HT-29 (cell line): ENCODE measurements around the gene FAF2. TPM values are rescaled to one million over a fixed set of nuclear protein-coding genes. Genes with fewer than 3 reads are reported as not detected.

ENCODE experiments used
- DNase-seq: peaks from one replicate; pipeline ENCODE4 v3.0.0-alpha.2; 2015; ENCODE audit warnings: low spot score
- total RNA-seq: library from RNA; depleted of rRNA; stranded (reverse); fragments of >200 nt; shearing (Covaris generic); gene quantifications from 2 replicates; pipeline ENCODE4 v1.2.3, GENCODE V29; 2014

The FAF2 gene
- total RNA-seq, 1 experiment from 2014 or later = 28.7 TPM

DNA sequence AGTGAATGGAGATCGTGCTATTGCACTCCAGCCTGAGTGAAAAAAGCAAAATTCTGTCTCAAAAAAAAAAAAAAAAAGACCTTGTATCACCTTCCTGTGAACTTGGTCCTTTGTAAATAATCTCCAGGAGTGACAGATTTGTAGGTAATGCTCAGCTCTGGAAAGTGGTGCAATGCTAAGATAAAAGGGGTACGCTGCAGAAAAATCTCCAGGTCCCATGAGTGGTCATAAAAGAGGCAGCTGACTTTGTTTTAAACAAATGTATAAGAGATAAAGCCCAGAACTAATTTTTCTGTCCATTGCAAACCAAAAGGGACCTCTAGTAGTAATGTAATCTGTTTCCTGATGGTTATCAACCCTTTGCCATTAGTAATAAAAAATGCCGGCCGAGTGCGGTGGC lies 55.3 kb downstream of the FAF2 start:
- no peak for DNase-seq

DNA sequence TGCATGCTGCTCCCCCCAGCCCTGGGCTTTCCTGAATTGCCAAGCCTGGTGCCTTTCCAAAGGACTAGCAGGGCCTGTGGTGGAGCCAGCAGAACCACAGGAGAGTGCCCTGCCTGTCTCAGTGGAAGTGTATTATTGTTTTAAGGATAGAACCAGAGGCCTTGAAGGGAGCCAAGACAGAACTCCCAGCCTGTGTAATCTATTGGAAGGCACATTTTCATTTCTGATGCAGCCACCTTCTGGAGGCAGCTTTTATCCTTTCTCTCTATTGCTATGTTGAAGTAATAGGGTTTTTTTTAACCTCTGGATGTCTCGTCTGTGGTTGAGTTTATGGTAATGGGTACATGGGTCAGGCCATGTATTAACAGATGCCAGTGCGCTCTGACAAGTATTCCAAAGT lies 59.7 kb downstream of the FAF2 start:
- no peak for DNase-seq

DNA sequence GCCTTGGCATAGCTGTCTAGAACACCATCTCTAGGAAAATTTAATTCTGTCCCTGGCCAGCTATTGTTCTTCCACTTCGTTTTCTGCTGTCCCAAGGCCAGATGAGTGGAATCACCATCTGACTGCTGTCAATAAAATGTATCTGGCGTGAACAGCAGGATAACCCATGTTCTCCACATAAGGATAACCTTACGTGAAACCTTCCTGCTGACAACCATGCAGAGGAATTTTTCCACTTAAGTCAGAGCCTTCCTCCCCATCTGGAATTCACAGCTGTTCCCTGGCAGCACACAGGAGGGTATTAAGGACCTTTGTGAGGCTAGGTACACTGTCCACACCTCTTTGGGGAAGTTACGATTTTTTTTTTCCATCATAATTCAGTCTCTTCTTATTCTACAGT lies 60.4 kb downstream of the FAF2 start:
- no peak for DNase-seq

DNA sequence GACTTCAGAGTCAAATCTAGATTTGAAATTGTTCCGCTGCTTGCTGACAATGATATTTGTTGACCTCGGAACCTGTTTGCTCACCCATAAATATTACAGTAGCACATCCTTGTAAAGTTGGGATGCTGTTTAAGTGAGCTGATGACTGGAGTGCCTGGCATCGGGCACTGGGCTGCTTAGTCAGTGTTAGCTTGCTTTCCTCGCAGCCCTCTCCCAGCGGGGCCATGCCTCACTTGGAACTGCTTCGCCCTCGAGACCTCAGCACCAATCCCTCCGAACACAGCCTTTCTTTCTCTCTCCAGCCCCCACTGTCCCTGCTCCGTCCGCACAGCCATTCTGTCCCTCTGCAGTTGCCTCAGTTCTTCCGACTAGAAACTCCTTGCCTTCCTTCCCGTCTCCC lies 65.6 kb downstream of the FAF2 start:
- DNase-seq = no peak

DNA sequence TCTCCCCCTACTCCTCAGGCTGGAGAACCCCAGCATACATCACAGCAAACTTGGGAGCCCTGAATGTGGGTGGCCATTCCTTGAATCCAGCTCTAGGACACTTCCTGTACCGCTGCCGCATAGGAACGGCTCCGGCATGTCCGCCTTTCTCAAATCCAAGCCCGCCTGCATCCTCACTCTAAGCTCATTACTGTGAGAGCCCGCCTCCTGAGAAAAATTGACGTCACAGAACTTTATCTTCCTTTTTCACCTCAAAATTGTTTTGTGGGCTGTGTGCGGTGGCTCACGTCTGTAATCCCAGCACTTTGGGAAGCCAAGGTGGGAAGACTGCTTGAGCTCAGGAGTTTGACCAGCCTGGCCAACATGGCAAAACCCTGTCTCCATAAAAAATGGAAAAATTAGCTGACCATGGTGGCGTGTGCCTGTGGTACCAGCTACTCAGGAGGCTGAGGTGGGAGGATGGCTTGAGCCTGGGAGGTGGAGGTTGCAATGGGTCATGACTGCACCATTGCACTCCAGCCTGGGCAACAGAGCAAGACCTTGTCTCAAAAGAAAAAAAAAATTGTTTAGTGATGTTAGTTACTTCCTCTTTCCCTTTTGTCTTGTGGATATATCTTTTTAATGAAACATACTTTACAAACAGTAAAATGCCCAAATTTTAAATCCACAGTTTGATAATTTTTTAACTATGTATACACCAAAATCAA lies 66.2 kb downstream of the FAF2 start:
- no peak for DNase-seq

DNA sequence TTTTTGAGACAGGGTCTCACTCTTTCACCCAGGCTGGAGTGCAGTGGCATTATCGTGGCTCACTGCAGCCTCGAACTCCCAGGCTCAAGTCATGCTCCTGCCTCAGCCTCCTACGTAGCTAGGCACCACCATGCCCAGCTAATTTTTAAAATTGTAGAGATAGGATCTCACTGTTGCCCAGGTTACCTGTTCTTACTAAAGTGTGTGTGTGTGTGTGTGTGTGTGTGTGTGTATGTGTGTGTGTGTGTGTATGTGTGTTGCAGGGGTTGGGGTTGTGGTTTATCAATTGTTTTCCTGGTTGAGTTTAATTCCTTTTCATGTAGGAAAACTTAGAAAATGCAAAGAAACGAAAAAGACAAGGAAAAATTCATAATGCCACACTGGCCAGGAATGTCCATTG lies 67.2 kb downstream of the FAF2 start:
- DNase-seq = no peak

DNA sequence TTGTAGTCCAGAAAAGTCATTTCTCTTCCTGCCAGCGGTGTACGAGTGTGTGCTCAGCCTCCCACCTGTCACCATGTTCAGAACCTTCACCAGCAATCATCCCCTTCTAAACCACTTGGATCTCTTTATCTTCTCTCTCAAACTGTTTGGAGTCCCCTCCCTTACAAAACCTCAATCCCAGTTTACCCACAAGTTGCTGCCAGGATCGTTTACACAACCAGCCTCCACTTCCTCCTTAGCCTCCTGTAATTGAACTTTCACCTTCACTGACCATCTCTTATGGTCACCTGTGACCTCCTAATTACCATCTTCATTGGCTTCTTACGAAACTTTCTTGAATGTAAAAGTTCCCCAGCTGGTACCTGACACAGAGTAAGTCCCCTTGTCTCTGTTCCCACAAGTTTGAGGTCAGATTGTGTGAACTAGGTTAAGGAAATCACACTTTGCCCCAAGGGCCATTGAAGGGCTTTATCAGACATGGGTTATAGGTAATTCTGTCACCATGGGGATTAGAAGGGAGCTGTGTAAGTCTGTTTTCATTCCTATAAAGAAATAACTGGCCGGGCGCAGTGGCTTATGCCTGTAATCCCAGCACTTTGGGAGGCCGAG lies 69.0 kb downstream of the FAF2 start:
- DNase-seq = no peak

DNA sequence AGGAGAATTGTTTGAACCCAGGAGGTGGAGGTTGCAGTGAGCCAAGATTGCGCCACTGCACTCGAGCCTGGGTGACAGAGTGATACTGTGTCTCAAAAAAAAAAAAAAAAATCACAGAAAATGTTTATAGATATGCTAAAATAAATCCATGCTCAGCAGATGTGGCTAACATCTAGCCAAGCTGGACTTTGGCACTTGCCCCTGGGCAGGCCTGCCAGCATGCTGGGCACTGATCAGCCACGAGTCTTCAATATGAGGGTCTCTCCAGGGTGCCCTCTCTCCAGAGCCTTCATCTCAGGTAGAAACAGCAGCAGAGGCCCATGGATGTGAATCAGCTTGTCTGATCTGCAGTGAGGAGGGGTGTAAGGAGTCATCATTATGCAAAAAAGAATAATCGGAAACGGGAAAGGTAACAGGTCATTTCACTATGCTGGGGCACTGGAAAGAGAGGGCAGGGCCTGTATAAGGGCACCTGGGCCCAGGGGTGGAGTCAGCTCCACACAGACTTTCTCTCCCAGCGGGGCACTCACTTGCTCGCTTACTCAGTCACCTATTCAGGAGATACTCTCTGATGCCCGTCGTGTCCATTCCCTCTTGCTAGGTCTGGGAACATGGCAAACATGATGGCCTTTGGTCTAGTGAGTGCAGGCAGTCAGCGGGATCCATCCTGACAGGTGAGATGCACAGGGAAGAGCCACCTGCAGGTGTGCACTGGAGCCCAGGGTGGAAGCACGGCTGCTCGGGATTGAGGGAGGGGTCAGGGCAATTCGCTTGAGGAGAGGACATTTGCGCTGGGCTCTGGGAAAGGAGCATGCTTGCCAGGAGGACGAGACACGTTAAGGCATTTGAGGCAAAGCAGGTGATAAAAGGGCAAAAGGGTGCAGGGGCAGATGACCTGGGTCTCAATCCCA lies 71.9 kb downstream of the FAF2 start:
- DNase-seq = no peak

DNA sequence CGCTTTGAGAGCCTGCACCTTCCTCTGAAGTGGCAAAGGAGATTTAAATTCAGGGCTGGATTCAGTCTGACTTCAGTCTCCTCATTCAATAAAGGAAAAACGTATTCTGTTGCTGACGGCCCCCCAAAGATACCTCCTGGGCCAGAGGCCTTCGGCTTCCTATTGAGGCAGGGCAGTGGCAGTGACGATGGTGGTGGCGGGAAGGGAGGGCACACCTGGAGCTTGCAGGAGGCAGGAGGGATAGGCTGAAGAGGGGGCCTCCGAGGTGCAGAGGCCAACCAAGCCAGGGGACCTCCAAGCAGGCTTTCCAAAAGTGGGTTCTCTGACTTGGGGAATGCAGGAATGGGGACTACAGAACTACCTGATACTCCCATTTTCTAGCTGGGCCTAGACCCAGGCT lies 73.1 kb downstream of the FAF2 start:
- no peak for DNase-seq

DNA sequence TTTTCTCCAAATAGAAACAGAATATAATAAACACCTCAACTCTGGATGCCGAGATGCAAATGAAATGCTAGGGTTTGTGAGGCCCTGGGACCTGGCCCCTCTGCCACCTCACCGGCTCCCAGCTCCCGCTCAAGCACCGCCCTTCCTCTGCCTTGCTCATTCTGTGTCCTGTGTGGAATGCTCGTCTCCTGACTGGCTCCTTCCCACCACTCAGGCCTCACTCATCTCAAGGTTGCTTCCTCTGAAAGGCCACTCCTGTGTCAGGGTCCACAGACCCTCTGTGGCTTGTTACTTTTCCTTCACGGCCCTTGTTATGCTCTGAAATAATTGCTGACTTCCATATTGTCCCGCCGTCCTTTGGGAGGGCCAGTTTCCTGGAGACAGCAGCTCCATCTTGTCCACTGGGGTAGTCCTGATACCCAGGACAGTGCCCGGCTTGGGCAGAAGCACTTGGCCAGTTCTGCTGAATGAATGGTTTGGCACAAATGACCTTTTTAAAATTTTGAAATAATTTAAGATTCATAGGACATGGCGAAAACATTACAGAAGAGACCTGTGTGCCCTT lies 73.6 kb downstream of the FAF2 start:
- DNase-seq = no peak

DNA sequence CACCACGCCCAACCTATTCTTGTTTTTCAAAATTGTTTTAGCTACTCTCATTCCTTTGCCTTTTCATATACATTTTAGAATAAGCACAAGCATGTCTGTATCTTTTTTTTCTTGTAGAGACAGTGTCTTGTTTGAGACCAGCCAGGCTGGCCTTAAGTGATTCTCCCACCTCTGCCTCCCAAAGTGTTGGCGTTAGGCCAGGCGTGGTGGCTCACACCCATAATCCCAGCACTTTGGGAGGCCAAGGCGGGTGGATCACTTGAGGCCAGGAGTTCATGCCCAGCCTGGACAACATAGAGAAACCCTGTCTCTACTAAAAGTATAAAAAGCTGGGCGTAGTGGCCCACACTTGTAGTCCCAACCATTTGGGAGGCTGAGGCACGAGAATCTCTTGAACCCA lies 76.0 kb downstream of the FAF2 start:
- DNase-seq = no peak

DNA sequence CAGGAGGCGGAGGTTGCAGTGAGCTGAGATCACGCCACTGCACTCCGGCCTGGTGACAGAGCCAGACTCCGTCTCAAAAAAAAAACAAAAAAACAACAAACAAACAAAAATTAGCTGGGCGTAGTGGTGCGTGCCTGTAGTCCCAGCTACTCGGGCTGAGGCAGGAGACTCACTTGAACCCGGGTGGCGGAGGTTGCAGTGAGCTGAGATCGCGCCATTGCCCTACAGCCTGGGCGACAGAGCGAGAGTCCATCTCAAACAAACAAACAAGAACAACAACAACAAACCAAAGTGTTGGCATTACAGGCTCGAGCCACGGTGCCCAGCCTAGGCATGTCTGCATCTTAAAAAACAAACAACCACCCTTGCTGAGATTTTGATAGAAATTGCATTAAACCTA lies 76.8 kb downstream of the FAF2 start:
- no peak for DNase-seq

DNA sequence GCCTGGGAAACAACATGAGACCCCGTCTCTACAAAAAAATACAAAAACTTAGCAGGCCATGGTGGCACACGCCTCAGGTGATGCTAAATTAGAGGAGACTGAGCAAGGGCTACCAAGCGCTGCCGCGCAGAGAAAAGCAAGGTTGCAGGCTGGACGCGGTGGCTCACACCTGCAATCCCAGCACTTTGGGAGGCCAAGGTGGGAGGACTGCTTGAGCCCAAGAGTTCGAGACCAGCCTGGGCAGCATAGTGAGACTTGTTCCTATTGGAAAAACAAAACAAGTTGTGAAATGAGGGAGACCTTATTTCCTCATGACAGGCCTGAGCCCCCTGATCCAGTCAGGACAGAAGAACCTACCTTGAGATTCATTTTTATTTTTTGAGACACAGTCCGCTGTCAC lies 77.5 kb downstream of the FAF2 start:
- no peak for DNase-seq

DNA sequence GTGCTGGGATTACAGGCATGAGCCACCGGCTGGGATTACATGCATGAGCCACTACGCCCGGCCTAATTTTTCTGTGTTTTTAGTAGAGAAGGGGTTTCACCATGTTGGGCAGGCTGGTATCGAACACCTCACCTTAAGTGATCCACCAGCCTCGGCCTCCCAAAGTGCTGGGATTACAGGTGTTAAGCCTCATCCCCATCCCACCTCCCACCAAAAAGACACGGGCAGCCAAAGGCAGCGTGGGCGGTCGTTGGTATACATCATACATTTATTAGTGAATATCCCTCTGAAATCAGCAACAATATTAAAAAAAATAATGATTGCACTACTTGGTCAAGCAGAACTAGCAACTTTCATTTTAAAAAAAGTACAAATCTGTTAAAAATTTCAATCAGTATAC lies 78.3 kb downstream of the FAF2 start:
- DNase-seq = no peak

DNA sequence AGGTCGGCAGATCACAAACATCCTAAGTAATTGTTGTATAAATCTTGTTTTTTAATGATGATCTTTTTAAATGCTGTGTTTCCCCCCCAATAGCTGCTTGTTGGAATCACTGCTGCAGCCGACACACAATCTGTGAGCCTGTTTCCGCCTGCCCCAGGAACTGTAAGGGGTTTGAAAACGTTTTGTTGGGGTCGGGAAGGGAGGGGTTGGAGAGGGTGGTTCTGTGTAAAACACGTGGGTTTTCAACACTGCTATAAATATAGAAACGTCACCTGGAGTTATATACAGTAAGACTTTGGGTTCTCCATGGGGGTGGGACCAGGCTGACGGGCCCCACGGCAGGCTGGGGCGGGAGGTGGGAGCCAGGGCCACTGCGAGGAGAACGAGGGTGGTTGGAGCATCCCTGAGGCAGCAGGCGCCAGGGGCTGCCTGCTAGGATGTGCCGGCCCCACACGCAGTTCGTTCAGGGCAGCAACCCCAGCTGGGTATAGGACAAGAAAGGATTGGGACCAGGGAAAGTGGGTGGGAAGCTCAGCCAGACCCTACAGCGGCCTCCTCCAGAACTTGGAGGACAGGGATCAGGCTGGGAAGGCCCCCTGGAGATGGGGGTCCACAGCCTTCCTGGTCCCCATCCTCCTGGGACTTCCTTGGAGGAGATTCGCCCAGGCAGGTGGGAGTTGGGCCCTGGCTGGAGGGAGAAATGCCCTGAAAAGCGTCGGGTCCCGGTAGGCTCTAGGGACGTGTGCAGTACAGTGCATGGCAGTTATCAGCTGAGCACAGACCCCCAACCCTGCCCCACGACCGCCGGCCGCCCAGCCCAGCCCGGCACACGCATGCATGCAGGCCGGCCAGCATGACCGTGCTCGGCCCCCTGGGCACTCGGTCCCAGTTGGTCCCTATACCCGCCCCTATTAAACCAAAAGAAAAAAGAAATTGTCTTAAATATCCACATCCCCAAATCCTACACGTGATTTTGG lies 79.3 kb downstream of the FAF2 start:
- no peak for DNase-seq

DNA sequence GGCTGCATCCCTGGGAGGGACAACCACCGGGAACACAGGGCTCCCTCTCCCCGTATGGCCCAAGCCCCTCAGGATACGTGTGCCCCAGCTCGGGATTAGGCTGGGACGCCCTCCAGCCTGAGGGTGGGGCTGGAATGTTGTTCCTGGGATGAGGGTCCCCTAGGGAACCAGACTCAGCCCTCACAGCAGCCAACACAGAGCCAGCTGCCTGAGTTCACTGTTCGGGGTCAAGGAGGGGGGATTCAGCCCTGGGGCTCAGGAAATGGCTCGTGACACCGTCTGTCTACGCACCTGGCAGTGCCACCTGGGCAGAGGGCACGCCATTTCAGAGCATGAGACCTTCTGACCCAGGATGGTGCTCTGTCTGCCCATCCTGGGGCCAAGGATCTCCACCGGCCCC lies 80.1 kb downstream of the FAF2 start:
- DNase-seq = no peak

DNA sequence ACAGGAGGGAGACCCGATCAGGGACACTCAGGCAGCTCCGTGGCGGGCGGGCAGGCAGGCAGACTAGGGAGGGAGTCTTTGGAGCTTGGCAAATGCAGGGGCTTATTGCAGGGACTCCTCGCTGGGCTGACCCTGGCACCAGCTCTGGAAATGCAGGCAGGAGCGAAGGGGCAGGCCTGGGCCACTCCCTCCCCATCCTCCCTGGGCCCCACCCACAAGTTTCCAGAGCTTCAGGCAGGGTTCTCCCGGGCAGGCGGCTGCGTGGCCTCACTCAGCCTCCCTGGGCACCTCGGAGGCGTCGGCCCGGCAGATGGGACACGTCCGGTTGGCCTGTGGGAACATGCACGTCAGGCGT lies 80.6 kb downstream of the FAF2 start:
- DNase-seq = no peak

DNA sequence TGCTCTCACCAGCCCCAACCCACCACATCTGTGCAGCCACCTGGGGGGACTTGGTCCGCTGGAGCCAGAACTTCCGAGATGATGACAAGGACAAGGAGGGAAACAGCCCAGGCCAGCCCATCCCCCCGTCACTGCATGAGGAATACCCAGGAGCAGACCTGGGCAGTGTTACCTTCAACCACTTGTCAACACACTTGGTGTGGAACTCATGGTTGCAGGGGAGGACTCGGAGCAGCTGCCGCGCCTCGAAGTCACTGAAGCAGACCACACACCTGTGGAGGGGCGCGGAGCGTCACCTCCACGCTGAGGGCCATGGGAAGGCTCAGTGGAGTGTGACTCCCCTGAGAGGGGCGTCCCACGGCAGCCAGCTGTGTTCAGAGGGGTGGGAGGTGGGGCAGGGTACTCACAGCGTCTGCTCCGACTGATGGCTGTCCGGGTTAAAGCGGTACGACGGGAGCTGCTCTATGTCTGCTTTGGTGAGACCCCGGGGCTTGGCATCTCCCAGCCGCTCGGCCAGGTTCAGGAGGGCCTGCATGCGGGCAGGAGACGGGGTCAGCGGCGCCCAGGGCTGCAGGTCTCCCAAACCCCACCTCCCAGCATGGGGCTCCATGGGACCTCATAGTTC lies 81.0 kb downstream of the FAF2 start:
- DNase-seq = no peak

DNA sequence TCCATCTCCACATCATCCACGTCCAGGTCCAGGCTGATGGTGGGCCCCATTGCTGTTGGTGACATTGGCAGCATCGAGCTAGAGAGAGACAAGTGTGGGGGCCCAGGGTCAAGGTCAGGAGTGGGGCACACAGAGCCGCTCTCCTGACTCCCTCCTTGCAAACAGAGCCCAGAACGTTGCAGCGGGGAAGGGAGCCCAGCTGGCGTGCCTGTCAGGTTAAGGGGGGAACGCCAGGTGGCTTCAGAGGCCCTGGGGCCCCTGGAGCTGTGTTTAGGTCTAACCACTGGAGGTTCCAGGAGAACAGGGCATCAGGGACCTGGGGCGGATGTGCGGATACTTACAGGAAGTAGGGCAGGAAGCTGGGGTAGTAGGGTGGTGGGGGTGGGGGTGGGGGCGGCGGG lies 81.6 kb downstream of the FAF2 start:
- no peak for DNase-seq

DNA sequence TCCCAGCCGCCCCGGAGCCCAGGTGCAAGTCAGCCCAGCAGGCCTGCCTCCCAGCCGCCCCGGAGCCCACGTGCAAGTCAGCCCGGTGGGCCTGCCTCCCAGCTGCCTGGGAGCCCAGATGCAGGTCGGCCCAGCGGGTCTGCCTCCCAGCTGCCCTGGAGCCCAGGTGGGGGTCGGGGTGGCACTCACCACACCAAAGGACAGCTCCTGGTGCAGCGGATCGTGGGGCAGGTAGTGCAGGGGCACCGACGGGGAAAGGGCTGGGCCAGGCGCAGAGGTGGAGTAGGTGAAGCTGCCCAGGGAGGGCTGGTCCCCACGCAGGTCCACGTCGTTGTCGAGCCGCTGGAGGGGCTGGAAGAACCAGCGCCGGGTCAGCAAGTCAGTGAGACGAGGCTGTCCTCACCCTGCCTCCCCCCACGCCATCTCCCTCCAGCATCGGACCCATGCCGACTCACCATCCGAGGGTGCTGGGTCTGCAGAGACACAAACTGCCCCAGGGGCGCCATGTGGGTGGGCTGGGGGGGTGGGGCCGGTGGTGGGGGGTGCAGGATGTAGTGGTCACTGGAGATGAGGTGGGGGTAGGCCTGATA lies 82.3 kb downstream of the FAF2 start:
- no peak for DNase-seq
